GM12878 (cell line): Measurements from ENCODE around the gene TMPRSS7. TPM values are rescaled to one million over a fixed set of nuclear protein-coding genes. Genes with fewer than 3 reads are reported as not detected.

Experiments
- ATAC-seq: fragments of 200-7000 bp; cut with Tn5 transposase; 3 replicates; pipeline ENCODE4 v1.9.1; 2020; ENCODE audit warnings: mild to moderate bottlenecking, moderate library complexity
- BruUV-seq: library from RNA; stranded (reverse); fragments of 400-500 nt; replicated peaks from 2 replicates; lab custom pipeline; 2021; lab: Mats Ljungman, UMichigan
- CTCF ChIA-PET: fragments of 300-600 bp; sonication (Branson Sonifier 250); formaldehyde crosslinking; extraction: SDS; loops from one replicate; lab custom pipeline; 2021; ENCODE audit warnings: inconsistent platforms; lab: Yijun Ruan, JAX
- POLR2A ChIA-PET: fragments of 350-600 bp; formaldehyde crosslinking; extraction: SDS; loops from one replicate; lab custom pipeline; 2021; ENCODE audit warnings: inconsistent platforms; lab: Charles Lee
- RAD21 ChIA-PET: fragments of 300-600 bp; sonication (Branson Sonifier 250); formaldehyde crosslinking; loops from one replicate; lab custom pipeline; 2023; ENCODE audit warnings: antibody characterized with exemption; ENCODE audit not compliant: unreplicated experiment; lab: Charles Lee
- SMC1A ChIA-PET: fragments of 300-600 bp; sonication (Branson Sonifier 250); formaldehyde crosslinking; loops from one replicate; lab custom pipeline; 2023; ENCODE audit not compliant: unreplicated experiment, uncharacterized antibody; lab: Charles Lee
- DNase-seq: peaks from one replicate; pipeline ENCODE4 v3.0.0-alpha.2; 2011; ENCODE audit warnings: low read depth, low spot score
- FAIRE-seq: peaks from 3 replicates; lab custom pipeline; 2011; peaks lifted over from hg19 to GRCh38; lab: Jason Lieb, UNC
- H2AFZ ChIP-seq: 2 replicates; pipeline ENCODE4 v1.6.0; 2011; ENCODE audit warnings: low read depth, low read length, control low read depth; ENCODE audit not compliant: control insufficient read depth
- H3K27ac ChIP-seq: 2 replicates; pipeline ENCODE4 v1.5.1; 2011; ENCODE audit warnings: control low read depth; ENCODE audit not compliant: control insufficient read depth, insufficient read depth
- H3K27me3 ChIP-seq, 2 experiments: replicated peaks in 1 of 2; 2 replicates each; pipeline versions ENCODE4 v1.6.0 to v1.6.1; 2011; ENCODE audit warnings: low read length in 1 of 2; ENCODE audit not compliant: control insufficient read depth in 2 of 2, insufficient read depth in 2 of 2
- H3K36me3 ChIP-seq, 2 experiments: 2 replicates each; pipeline ENCODE4 v1.5.1; 2011; ENCODE audit warnings: low read length in 1 of 2; ENCODE audit not compliant: control insufficient read depth in 2 of 2, insufficient read depth in 2 of 2
- H3K4me1 ChIP-seq: 2 replicates; pipeline ENCODE4 v1.6.1; 2011; ENCODE audit warnings: mild to moderate bottlenecking, low read length, moderate library complexity, mixed read lengths; ENCODE audit not compliant: control insufficient read depth, insufficient read depth
- H3K4me2 ChIP-seq: 2 replicates; pipeline ENCODE4 v1.6.0; 2011; ENCODE audit warnings: control low read depth; ENCODE audit not compliant: control insufficient read depth, insufficient read depth
- H3K4me3 ChIP-seq: fragments of 200-600 bp; sonication (generic); 2 replicates; pipeline ENCODE4 v1.5.1; 2016
- H3K79me2 ChIP-seq: 2 replicates; pipeline ENCODE4 v1.6.0; 2011; ENCODE audit warnings: low read length; ENCODE audit not compliant: control insufficient read depth, insufficient read depth
- H3K9ac ChIP-seq: 2 replicates; pipeline ENCODE4 v1.8.0; 2011; ENCODE audit warnings: low read length, control low read depth, mixed read lengths; ENCODE audit not compliant: control insufficient read depth, insufficient read depth
- H3K9me3 ChIP-seq: replicated peaks from 3 replicates; pipeline ENCODE4 v1.5.1; 2011; ENCODE audit warnings: mild to moderate bottlenecking, low read length; ENCODE audit not compliant: control insufficient read depth, insufficient read depth
- H4K20me1 ChIP-seq: 2 replicates; pipeline ENCODE4 v1.6.0; 2011; ENCODE audit not compliant: control insufficient read depth, insufficient read depth
- CBX5 ChIP-seq: sonication (generic); IDR thresholded peaks from 2 replicates; pipeline ENCODE4 v1.6.1; 2016; ENCODE audit warnings: low read depth, moderate library complexity, mild to moderate bottlenecking, inconsistent platforms
- IKZF2 ChIP-seq, 2 experiments: fragments of 450-650 bp; IDR thresholded peaks; 2 replicates each; pipeline ENCODE4 v1.6.1; 2017; ENCODE audit warnings: mild to moderate bottlenecking in 2 of 2, moderate library complexity in 2 of 2
- MTA3 ChIP-seq: IDR thresholded peaks from 2 replicates; pipeline ENCODE4 v1.6.1; 2012; ENCODE audit warnings: low read length, inconsistent platforms, borderline replicate concordance
- MYB ChIP-seq: fragments of 150-350 bp; IDR thresholded peaks from 2 replicates; pipeline ENCODE4 v1.6.1; 2014; ENCODE audit warnings: mild to moderate bottlenecking, low read depth, low read length, borderline replicate concordance
- NFYA ChIP-seq: IDR thresholded peaks from 2 replicates; pipeline ENCODE4 v1.6.1; 2011; ENCODE audit warnings: low read depth, mild to moderate bottlenecking, low read length, improper control_type of control experiment, borderline replicate concordance
- RELA ChIP-seq: fragments of 450-650 bp; IDR thresholded peaks from 2 replicates; pipeline ENCODE4 v1.8.0; 2014; ENCODE audit warnings: borderline replicate concordance; ENCODE audit not compliant: partially characterized antibody
- TCF7 ChIP-seq: IDR thresholded peaks from 2 replicates; pipeline ENCODE4 v1.6.1; 2014; ENCODE audit warnings: antibody characterized with exemption, borderline replicate concordance
- WRNIP1 ChIP-seq: IDR thresholded peaks from 2 replicates; pipeline ENCODE4 v1.6.1; 2011; ENCODE audit warnings: low read depth, low read length, improper control_type of control experiment, borderline replicate concordance
- YBX1 ChIP-seq: fragments of 450-650 bp; IDR thresholded peaks from 2 replicates; pipeline ENCODE4 v1.6.1; 2016; ENCODE audit warnings: antibody characterized with exemption
- WGBS: methylation state at CpG from one replicate; pipeline ENCODE4 v1.1.6; 2016; ENCODE audit warnings: low lambda C conversion rate; ENCODE audit not compliant: insufficient replicate concordance, insufficient coverage; ENCODE audit errors: missing lambda C conversion rate; 5-methylcytosine and 5-hydroxymethylcytosine counted together
- in situ Hi-C: fragments of 300-500 bp; cut with MboI; formaldehyde crosslinking; loops from 9 replicates; pipeline ENCODE4 v1.14.3; 2018; ENCODE audit warnings: mixed read lengths
- intact Hi-C: fragments of 100-400 bp; cut with micrococcal nuclease; formaldehyde crosslinking; loops from one replicate; pipeline ENCODE4 v1.14.2; 2022; ENCODE audit not compliant: unreplicated experiment
- polyA plus RNA-seq, 11 experiments: library from polyadenylated mRNA; depleted of rRNA in 4 of 11; unstranded in 6 of 11; stranded (reverse) in 5 of 11; fragments of >200 nt; fragmentation: Nextera tagmentation in 4 of 11; fragmentation: Illumina TruSeq in 1 of 11; extraction: Ambion mirVana in 4 of 11; extraction: Trizol in 1 of 11; gene quantifications; 1 replicate in 1 of 11; 2 replicates in 10 of 11; pipeline versions ENCODE4 v1.2.1 to v1.2.3, GENCODE V29; 2011 to 2016; ENCODE audit warnings: inconsistent platforms in 2 of 11, missing spikeins in 2 of 11, low read depth in 1 of 11
- total RNA-seq, 4 experiments: library from RNA; depleted of rRNA in 3 of 4; stranded (reverse); fragments of >200 nt in 3 of 4; fragmentation: Illumina TruSeq in 1 of 4; extraction: Trizol in 1 of 4; gene quantifications; 2 replicates each; pipeline versions ENCODE4 v1.2.1 to v1.2.3, GENCODE V29; 2013 to 2021
- TF ChIP-seq, protein P1 (sequence below): IDR thresholded peaks from 2 replicates; pipeline ENCODE4 v1.6.1; 2012; ENCODE audit warnings: low read length, inconsistent platforms
- TF ChIP-seq, protein P2 (sequence below): IDR thresholded peaks from 2 replicates; pipeline ENCODE4 v1.6.1; 2012; ENCODE audit warnings: mild to moderate bottlenecking, low read depth, low read length

TMPRSS7 gene
- total and polyA plus RNA-seq, 10 of the 15 experiments (the other 5 are each of a cell fraction or from before 2014, with no cell fraction given), result 0.03 TPM; not detected in 9

DNA sequence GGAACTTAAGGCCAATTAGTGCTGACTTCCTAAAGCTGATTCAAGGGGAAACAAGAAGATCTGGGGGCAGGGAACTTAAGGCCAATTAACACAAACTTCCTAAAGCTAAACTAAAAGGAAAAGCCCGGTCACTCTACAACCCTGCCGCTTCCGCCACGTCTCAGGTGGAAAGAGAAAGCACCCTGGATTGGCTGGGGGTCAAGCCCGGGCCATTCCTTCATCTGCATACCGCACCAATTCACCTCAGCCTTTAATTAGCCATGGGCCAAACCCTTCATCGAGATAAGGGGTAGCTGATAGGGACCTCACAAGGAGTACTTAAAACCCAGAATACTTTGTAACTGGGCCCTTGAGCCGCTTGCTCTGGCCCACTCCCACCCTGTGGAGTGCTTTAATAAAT, 14.4 kb downstream of the TMPRSS7 start:
- SMC1A ChIA-PET, result interaction anchor here (1.1 kb wide), 1 partner anchor 10 kb away, joined by 3 read pairs; no protein-coding TSS in a partner anchor
- Histone ChIP-seq H3K9ac (no peak overlapping the region), H3K4me1 (no peaks in the 10 kb centered on the region), H2AFZ (no peak overlapping the region), H4K20me1 (no peaks in the 10 kb centered on the region), H3K27me3 (peaks cover 0 to 5% of the 10 kb centered on the region in 2 experiments; a peak in 1 of 4 replicates), H3K4me3 (no peak overlapping the region), H3K4me2 (no peak overlapping the region), H3K36me3 (no peaks in the 10 kb centered on the region), H3K27ac (no peak overlapping the region), H3K79me2 (no peaks in the 10 kb centered on the region), H3K9me3 (no peaks in the 10 kb centered on the region)
- intact Hi-C loops, result loop anchor here (10.0 kb wide), 1 partner anchor 334 kb away; no protein-coding TSS in a partner anchor
- TF ChIP-seq WRNIP1 (no peak), RELA (no peak), YBX1 (no peak)
- TF ChIP-seq, protein P1, sequence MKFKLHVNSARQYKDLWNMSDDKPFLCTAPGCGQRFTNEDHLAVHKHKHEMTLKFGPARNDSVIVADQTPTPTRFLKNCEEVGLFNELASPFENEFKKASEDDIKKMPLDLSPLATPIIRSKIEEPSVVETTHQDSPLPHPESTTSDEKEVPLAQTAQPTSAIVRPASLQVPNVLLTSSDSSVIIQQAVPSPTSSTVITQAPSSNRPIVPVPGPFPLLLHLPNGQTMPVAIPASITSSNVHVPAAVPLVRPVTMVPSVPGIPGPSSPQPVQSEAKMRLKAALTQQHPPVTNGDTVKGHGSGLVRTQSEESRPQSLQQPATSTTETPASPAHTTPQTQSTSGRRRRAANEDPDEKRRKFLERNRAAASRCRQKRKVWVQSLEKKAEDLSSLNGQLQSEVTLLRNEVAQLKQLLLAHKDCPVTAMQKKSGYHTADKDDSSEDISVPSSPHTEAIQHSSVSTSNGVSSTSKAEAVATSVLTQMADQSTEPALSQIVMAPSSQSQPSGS, result no peak
- RAD21 ChIA-PET, result no interaction called here
- FAIRE-seq (no peak), DNase-seq (no peak), ATAC-seq (no peak)
- CTCF ChIA-PET, result interaction anchor here (0.8 to 2.0 kb wide), 3 partner anchors 10 to 59 kb away, joined by 3 to 4 read pairs (median 3); no protein-coding TSS in a partner anchor
- POLR2A ChIA-PET, result no interaction called here
- 57% methylated on average over 8 of the region's 8 CpGs for WGBS
- in situ Hi-C loops, result no loop called here
- BruUV-seq, result no TSS peak

DNA sequence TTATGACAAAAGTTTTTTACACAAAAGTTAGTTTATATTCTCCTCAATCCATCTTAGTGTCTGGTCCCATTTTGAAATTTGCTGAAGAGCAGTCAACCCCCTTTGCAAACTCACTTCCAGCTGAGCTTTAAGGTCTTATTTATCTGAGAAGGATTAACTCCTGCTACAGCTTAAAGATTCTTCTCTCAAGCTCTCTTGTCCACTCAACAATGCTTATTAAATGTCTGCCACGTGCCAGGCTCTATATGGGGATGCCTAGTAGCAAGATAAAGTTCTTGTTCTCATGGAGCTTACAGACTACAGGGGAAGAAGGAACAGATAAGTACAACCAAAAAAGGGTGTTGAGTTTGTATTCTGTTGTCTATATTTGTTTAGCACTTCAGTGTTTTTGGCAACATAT, 18.7 kb downstream of the TMPRSS7 start:
- WGBS, result 0% methylated on average over 1 of the region's 1 CpG
- Histone ChIP-seq H3K79me2 (no peaks in the 10 kb centered on the region), H3K4me3 (no peak overlapping the region), H3K27ac (no peak overlapping the region), H3K9me3 (no peaks in the 10 kb centered on the region), H3K27me3 (no peaks in the 10 kb centered on the region), H3K36me3 (no peaks in the 10 kb centered on the region), H3K4me1 (no peaks in the 10 kb centered on the region), H3K4me2 (no peak overlapping the region), H3K9ac (no peak overlapping the region), H2AFZ (no peak overlapping the region), H4K20me1 (no peaks in the 10 kb centered on the region)
- TF ChIP-seq TCF7, result no peak
- TF ChIP-seq, protein P2, sequence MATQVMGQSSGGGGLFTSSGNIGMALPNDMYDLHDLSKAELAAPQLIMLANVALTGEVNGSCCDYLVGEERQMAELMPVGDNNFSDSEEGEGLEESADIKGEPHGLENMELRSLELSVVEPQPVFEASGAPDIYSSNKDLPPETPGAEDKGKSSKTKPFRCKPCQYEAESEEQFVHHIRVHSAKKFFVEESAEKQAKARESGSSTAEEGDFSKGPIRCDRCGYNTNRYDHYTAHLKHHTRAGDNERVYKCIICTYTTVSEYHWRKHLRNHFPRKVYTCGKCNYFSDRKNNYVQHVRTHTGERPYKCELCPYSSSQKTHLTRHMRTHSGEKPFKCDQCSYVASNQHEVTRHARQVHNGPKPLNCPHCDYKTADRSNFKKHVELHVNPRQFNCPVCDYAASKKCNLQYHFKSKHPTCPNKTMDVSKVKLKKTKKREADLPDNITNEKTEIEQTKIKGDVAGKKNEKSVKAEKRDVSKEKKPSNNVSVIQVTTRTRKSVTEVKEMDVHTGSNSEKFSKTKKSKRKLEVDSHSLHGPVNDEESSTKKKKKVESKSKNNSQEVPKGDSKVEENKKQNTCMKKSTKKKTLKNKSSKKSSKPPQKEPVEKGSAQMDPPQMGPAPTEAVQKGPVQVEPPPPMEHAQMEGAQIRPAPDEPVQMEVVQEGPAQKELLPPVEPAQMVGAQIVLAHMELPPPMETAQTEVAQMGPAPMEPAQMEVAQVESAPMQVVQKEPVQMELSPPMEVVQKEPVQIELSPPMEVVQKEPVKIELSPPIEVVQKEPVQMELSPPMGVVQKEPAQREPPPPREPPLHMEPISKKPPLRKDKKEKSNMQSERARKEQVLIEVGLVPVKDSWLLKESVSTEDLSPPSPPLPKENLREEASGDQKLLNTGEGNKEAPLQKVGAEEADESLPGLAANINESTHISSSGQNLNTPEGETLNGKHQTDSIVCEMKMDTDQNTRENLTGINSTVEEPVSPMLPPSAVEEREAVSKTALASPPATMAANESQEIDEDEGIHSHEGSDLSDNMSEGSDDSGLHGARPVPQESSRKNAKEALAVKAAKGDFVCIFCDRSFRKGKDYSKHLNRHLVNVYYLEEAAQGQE, result no peak
- TF ChIP-seq IKZF2 (IDR thresholded peaks at IDR 0.05), result no peak
- no peak for TF ChIP-seq CBX5
- TF ChIP-seq MYB, result no peak
- no peak for TF ChIP-seq NFYA
- TF ChIP-seq MTA3, result no peak
- DNase-seq (no peak), FAIRE-seq (no peak), ATAC-seq (no peak)
- in situ Hi-C loops, result no loop called here
- POLR2A ChIA-PET, result no interaction called here
- intact Hi-C loops, result no loop called here
- SMC1A ChIA-PET, result interaction anchor here (0.8 to 1.9 kb wide), 5 partner anchors 10 to 58 kb away, joined by 3 to 7 read pairs (median 3); no protein-coding TSS in a partner anchor
- CTCF ChIA-PET, result interaction anchor here (1.2 to 2.8 kb wide), 4 partner anchors 9 to 338 kb away, joined by 3 to 11 read pairs (median 6); no protein-coding TSS in a partner anchor
- RAD21 ChIA-PET, result interaction anchor here (2.0 kb wide), 1 partner anchor 64 kb away, joined by 7 read pairs; no protein-coding TSS in a partner anchor
- no TSS peak for BruUV-seq
